ENCODE measurements around the gene PRXL2B.
"Not testable (repeated sequence)": the region's sequence is repeated elsewhere in the genome, so short reads cannot be mapped to it uniquely, and the experiment has no call there.

PRXL2B gene

DNA sequence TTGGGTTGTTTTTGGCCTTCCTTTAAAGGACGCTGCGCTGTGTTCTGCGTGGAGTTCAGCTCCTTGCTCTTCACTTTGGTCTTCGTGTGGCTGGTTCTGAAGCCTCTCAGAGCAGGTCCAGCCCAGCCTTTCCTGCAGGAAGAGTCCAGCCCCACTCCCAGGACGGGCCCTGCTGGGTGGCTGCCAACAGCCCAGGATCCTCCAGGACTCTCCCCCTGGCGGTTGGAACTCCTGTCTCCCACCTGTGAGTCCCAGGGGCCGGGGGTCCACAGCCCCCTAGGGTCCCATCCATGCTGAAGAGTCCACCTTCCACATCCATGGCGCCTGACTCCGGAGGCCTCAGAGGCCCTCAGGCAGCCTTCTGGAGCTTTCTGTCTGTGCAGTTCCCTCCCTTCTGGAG is 35.0 kb upstream of the PRXL2B start:
- not testable (repeated sequence) for DNase-seq

- DNase-seq, result no peak
These were observed 34.4 kb upstream of the PRXL2B start for GRCh38 chr1:2552189-2552588.

GRCh38 chr1:2553076-2553475 is 33.5 kb upstream of the PRXL2B start:
- not testable (repeated sequence) for DNase-seq

DNA sequence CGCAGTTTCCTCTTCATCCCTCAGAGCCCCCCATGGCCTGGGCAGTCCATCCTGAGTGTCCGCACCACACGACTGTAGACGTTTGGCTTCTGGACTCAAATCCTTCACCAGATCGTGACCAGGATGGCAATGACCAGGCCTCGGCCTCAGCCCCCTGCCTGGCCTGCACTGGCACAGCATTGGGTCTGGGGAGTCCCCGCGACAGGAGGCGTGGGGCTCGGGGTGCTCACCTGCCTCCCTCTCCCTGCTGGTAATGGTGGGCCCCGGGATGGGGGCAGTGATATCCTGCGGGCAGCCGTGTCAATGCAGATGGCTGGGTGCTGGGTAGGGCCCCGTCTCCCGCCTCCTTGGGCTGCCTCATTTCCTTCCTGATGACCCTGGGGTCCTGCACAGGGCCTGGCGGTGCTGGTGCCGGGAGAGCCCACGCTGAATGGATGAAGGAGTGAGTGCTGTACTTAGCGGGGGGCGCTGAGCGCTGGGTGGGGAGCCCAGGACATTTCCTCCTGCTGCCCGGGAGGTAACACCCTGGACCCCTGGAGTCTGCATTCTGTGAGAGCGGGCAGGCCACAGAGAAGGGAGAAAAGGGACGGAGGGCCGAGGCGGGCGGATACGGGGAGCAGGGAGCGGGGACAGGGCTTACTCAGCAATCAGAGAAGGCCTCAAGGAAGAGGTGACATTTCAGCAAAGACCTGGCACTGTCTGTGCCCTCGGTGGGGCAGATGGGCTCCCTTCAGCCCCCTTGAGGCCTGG is 32.5 kb upstream of the PRXL2B start:
- no peak for DNase-seq

GRCh38 chr1:2554621-2555387 is 31.8 kb upstream of the PRXL2B start:
- DNase-seq, result no peak

DNA sequence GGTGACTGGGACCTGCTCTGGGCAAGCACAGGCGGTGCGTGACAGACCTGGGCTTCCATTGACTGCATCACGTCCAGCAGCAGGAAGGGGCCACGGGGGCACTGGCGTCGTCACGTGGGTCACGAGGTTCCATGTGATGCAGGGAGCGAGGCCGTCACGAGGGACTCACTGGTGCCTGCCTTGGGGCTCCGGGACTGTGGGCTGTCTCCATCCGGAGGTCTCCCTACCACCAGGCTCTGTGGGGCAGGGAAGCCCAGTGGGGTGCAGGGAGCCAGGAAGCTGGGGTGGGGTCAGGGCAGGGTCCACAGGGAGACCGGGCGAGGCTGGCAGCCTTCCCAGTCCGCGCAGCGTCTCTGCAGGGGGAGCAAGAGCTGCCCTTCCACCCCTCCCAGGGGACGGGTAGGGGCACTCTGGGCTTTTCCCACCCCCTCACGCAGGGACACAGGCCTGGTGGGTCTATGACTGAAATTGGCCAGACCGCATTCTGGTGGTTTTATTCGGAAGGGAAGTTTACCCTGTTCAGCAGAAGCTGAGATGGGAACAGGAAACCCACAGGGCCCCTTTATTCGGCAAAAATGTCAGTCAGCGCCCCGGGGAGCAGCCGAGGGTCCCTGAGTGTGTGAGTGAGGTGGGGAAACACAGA is 30.8 kb upstream of the PRXL2B start:
- no peak for DNase-seq

- no peak for DNase-seq
These were observed 30.3 kb upstream of the PRXL2B start, which contains the start of gene TNFRSF14 for GRCh38 chr1:2556277-2556677. Gene TNFRSF14, plus strand, starts transcription at chr1:2556371. Its CDS starts 294 bp downstream, at chr1:2556665.

- no peak for DNase-seq
These were observed 29.7 kb upstream of the PRXL2B start for GRCh38 chr1:2556678-2557481.

DNA sequence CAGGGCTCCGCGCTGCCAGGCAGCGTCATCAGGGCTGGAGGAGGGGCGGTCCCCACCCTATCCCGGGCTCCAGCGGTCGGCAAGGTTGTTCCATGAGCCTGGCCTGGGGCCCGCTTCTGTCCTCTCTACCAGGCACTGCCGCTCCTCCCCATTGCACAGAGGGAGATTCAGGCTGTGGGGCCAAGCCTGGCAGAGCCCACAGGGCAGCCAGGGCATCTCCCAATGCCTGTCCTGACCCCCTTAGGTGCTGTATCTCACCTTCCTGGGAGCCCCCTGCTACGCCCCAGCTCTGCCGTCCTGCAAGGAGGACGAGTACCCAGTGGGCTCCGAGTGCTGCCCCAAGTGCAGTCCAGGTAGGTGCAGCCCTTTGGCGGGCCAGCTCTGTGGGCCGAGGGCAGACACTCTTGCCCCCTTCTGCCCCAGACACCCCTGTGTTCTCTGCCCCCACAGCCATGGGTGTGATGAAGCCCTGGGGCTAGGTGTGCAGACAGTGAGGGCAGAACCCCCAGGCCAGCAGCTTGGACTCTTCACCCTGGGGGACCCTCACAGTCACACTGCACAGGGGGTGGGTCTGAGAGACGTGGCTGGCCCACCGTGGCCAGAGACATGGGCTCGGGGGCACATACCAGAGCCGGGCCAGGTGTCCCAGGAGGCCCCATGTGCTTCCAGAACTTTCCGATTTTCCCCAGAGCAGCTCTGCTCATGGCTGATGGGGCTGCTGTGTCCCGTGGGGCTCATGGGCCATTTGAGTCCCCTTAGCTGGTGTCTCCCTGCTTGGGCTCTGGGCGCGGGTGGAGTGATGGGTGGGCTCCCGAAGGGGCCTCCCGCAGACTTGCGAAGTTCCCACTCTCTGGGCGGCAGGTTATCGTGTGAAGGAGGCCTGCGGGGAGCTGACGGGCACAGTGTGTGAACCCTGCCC is 28.8 kb upstream of the PRXL2B start:
- DNase-seq, result no peak

- DNase-seq, result no peak
These were observed 28.2 kb upstream of the PRXL2B start for GRCh38 chr1:2558420-2558819.

DNA sequence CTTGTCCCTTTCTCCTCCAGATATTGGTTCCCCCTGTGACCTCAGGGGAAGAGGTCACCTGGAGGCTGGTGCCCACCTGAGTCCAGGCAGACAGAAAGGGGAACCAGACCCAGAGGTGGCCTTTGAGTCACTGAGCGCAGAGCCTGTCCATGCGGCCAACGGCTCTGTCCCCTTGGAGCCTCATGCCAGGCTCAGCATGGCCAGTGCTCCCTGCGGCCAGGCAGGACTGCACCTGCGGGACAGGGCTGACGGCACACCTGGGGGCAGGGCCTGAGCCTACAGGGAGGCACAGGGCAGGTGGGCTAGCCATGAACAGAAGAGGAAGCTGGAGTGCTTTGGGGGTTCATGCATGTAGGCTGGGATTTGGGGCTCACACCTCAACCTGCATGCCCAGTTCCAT is 27.7 kb upstream of the PRXL2B start:
- no peak for DNase-seq

DNA sequence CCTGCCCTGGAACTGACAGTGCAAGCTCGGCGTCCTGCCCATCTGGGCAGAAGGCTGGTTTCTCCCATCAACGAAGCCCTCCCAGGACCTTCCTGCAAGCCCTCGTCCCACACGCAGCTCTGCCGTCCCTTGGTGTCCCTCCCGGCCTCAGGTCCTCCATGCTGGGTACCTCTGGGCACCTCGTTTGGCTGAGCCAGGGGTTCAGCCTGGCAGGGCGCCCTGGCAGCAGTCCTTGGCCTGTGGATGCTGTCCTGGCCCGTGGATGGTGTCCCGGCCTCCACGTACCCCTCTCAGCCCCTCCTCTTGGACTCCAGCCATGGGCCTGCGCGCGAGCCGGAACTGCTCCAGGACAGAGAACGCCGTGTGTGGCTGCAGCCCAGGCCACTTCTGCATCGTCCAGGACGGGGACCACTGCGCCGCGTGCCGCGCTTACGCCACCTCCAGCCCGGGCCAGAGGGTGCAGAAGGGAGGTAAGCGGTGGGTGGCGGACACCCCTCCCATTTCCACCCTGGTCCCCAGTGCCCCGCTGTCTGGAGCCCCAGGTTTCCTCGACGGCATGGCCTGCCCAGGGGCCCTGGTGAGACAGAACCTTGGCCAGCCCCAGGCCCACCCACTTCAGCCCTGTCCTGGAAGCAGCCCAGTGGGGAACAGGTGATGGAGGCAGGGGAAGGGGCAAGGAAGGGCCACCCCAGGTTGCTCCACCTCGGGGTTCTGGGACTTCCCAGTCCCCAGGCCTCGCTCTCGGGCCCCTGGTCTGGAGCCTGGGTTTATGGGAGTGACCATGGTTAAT is 26.9 kb upstream of the PRXL2B start:
- no peak for DNase-seq

- DNase-seq, result no peak
These were observed 26.1 kb upstream of the PRXL2B start for GRCh38 chr1:2560299-2561073.

DNA sequence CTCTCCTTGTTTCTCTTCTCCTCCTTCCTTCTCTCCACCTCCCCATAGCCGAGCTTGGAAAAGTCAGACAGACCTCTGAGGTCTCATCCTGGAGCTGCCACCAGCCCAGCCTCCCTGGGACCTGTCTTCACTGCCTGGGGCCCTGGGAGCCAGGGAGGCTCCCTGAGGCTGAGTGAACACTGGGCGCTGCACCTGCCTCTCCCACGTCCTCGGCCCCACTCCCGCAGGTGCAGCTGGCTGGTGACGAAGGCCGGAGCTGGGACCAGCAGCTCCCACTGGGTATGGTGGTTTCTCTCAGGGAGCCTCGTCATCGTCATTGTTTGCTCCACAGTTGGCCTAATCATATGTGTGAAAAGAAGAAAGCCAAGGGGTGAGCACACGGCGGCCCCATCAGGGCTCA is 25.1 kb upstream of the PRXL2B start:
- no peak for DNase-seq

- no peak for DNase-seq
These were observed 24.4 kb upstream of the PRXL2B start for GRCh38 chr1:2561898-2562895.

DNA sequence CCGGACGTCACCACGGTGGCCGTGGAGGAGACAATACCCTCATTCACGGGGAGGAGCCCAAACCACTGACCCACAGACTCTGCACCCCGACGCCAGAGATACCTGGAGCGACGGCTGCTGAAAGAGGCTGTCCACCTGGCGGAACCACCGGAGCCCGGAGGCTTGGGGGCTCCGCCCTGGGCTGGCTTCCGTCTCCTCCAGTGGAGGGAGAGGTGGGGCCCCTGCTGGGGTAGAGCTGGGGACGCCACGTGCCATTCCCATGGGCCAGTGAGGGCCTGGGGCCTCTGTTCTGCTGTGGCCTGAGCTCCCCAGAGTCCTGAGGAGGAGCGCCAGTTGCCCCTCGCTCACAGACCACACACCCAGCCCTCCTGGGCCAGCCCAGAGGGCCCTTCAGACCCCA is 23.4 kb upstream of the PRXL2B start:
- DNase-seq, result no peak

GRCh38 chr1:2564006-2564814 is 22.4 kb upstream of the PRXL2B start:
- no peak for DNase-seq

DNA sequence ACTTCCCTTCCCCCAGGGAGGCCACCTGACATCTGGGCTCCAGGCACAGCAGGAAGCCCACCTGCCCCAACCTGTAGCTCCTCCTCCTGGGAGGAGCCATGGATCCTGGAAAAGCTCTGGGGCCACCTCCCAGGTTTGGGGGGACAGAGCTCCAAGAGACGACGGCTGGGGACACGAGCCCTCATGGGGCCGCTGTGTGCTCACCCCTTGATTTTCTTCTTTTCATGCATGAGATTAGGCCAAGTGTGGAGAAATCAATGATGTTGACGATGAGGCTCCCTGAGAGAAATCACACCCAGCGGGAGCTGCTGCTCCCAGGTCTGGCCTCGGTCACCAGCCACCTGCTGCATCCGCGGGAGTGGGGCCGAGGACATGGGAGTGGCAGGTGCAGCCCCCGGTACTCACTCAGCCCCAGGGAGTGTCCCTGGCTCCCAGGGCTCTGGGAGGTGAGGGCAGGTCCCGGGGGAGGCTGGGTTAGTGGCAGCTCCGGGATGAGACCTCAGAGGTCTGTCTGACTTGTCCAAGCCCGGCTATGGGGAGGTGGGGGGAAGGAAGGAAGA is 21.7 kb upstream of the PRXL2B start:
- DNase-seq, result no peak

Measured in islet precursor cell (in vitro differentiated cells).